Heart right ventricle (tissue), 16 donors: ENCODE data around the gene NAGPA. TPM values are rescaled to one million over a fixed set of nuclear protein-coding genes. Genes with fewer than 3 reads are reported as not detected.
A peak's percentile ranks its signal among the peaks of the same experiment; 100 is the strongest.

ENCODE experiments used
- ATAC-seq, 8 donors: fragments of 200-7000 bp; cut with Tn5 transposase; one replicate each; pipeline ENCODE4 v1.9.1; 2020; ENCODE audit warnings: mild to moderate bottlenecking in 8 of 8, moderate library complexity in 8 of 8, moderate number of reproducible peaks in 1 of 8
- DNase-seq, 2 donors: peaks; one replicate each; pipeline ENCODE4 v3.0.0-alpha.2; 2020
- H3K27ac ChIP-seq, 10 donors: fragments of 200-600 bp; sonication (generic) in 2 of 10; one replicate each; pipeline versions ENCODE4 v1.5.0 to v1.8.0; 2020 to 2022; ENCODE audit warnings: mild to moderate bottlenecking in 3 of 10
- H3K27me3 ChIP-seq, 7 donors: fragments of 200-600 bp; one replicate each; pipeline ENCODE4 v1.8.0; 2021 to 2022; ENCODE audit warnings: mild to moderate bottlenecking in 2 of 7
- H3K36me3 ChIP-seq, 9 donors: fragments of 200-600 bp; sonication (generic) in 1 of 9; one replicate each; pipeline versions ENCODE4 v1.5.0 to v1.8.0; 2020 to 2022; ENCODE audit warnings: mild to moderate bottlenecking in 2 of 9
- H3K4me1 ChIP-seq, 9 donors: fragments of 200-600 bp; sonication (generic) in 1 of 9; one replicate each; pipeline versions ENCODE4 v1.5.0 to v1.8.0; 2020 to 2022; ENCODE audit warnings: mild to moderate bottlenecking in 4 of 9
- H3K4me3 ChIP-seq, 10 donors: fragments of 200-600 bp; sonication (generic) in 2 of 10; one replicate each; pipeline versions ENCODE4 v1.5.0 to v1.8.0; 2020 to 2022; ENCODE audit warnings: mild to moderate bottlenecking in 7 of 10, moderate library complexity in 2 of 10
- H3K9me3 ChIP-seq, 11 donors: fragments of 200-600 bp in 10 of 11; sonication (generic) in 2 of 11; one replicate each; pipeline versions ENCODE4 v1.5.0 to v1.8.0; 2013 to 2022; ENCODE audit warnings: mild to moderate bottlenecking in 2 of 11, control low read depth in 1 of 11, moderate library complexity in 1 of 11
- WGBS, 2 donors: extraction: QIAGEN DNeasy Blood & Tissue Kit; methylation state at CpG; one replicate each; pipeline ENCODE4 v1.1.7; 2013; ENCODE audit warnings: inconsistent platforms in 1 of 2; 5-methylcytosine and 5-hydroxymethylcytosine counted together
- intact Hi-C, 10 donors: fragments of 100-400 bp; cut with DNase I; formaldehyde crosslinking; loops; one replicate each; pipeline versions ENCODE4 v1.11.1 to v1.14.2; 2022
- polyA plus RNA-seq, 2 donors: library from polyadenylated mRNA; stranded (reverse); fragments of 200-250 nt; gene quantifications; one replicate each; pipeline ENCODE4 v1.2.3, GENCODE V29; 2013
- total RNA-seq, 10 donors: library from RNA; stranded (reverse); fragmentation: NEBNext Ultra II Directional in 3 of 10; extraction: Animal tissue kit (Norgen Biotek cat#: 25700) in 3 of 10; gene quantifications; one replicate each; pipeline versions ENCODE4 v1.2.1 to v1.2.4, GENCODE V29; 2021 to 2023
- TF ChIP-seq, protein P1 (sequence below), 9 donors: fragments of 200-600 bp; sonication (generic) in 2 of 9; IDR thresholded peaks; one replicate each; pipeline versions ENCODE4 v1.5.0 to v1.8.0; 2021 to 2022; ENCODE audit warnings: antibody characterized with exemption in 9 of 9, mild to moderate bottlenecking in 5 of 9, moderate library complexity in 1 of 9
- donor health status: Arrhythmogenic right ventricular cardiomyopathy.
- donor health status: ischemic (EF 13 %, LVEDD 7.1; RV severe dilation, severe dysfunction).
- donor health status: healthy with polysubstance abuse.
- donor health status: DM: no; HTN: yes; CAD: no.
- donor health status: DM: no; HTN: no; CAD: no.
- donor health status: ischemic (EF 25% LVEDD 6.9; RV normal size, moderate dysfunction).
- donor health status: ischemic (EF 25% LVEDD 5.7; RV mildly dilated, moderate dysfunction).
- donor health status: healthy.
- donor health status: DM: yes; HTN: yes; CAD: no.
- donor health status: Ischemic cardiomyopathy.
- donor health status: ischemic (EF 35%, LVEDD 5.7; RV mildly dilated, moderate dysfunction).
- donor health status: nonischemic (EF 11% LVEDD 7.7; RV severe dilation, severe dysfunction).
- donor health status: DM: yes; HTN: yes; CAD: no.
- donor health status: PGD.
- donor health status: ischemic (EF 29% LVEDD 5.4; RV normal size, mild dysfunction).
- donor health status: nonischemic (EF 23%, LVEDD 6.1; RV moderate dilation, normal function).

The NAGPA gene
- total and polyA plus RNA-seq, 12 donors: 4.7 to 11.0 (median 6.7) TPM

DNA sequence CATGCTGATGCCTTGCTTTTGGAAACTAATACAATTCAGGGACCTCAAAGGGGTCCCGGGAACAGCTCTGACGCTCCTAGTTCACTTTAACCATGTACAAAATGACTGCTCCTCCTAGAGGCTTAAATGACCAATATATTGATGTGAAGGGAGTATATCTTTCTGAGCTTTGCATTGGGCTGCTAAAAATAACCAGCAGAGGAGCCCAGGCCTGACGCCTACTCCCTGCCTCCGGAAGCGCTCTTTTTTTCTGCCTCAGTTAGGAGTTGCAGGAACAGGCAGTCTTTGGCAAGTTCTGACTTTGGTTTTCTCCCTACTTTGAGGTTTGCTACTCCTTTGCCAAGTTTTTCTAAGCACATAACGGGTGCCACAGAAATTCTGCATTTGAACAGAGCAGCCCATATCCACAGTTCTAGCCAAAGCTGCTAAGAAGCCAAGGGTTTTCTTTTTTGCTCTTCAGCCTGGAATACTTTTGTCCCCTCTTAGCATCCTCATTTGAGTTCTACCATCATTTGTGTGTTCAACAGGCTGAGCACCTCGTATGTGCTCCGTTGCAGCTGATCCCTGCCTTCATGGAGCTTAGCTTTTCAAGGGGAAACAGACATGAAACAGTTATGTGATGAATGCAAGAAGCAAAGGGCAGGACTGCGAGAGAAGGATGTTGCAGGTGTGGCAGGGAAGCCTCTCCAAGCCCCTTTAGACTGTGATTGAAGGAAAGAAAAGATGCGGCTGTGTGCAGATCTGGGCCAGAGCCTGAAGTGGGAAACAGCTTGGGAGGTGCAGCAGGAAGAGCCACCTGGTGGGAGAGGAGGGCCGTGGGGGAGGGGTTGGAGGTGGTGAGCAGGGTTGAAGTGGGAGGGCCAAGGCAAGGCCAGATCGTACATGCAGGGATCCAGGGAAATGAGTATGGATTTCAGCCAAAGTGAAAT is 2.8 kb upstream of the NAGPA start:
- Histone ChIP-seq H3K4me1 (peaks cover 0 to 30% (median 22%) of the 10 kb centered on the region in 9 donors), H3K9me3 (no peaks in the 10 kb centered on the region), H3K4me3 (no peak overlapping the region), H3K27me3 (no peaks in the 10 kb centered on the region), H3K36me3 (no peaks in the 10 kb centered on the region), H3K27ac (peak overlapping the region in 2 of 10 donors; percentile 1 to 26)
- ATAC-seq: no peak
- TF ChIP-seq, protein P1, sequence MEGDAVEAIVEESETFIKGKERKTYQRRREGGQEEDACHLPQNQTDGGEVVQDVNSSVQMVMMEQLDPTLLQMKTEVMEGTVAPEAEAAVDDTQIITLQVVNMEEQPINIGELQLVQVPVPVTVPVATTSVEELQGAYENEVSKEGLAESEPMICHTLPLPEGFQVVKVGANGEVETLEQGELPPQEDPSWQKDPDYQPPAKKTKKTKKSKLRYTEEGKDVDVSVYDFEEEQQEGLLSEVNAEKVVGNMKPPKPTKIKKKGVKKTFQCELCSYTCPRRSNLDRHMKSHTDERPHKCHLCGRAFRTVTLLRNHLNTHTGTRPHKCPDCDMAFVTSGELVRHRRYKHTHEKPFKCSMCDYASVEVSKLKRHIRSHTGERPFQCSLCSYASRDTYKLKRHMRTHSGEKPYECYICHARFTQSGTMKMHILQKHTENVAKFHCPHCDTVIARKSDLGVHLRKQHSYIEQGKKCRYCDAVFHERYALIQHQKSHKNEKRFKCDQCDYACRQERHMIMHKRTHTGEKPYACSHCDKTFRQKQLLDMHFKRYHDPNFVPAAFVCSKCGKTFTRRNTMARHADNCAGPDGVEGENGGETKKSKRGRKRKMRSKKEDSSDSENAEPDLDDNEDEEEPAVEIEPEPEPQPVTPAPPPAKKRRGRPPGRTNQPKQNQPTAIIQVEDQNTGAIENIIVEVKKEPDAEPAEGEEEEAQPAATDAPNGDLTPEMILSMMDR (IDR thresholded peaks at IDR 0.05): no peak
- no peak for DNase-seq
- intact Hi-C loops: no loop called here
- WGBS, 2 donors: 43 to 45% methylated on average over 12 of the region's 12 CpGs

DNA sequence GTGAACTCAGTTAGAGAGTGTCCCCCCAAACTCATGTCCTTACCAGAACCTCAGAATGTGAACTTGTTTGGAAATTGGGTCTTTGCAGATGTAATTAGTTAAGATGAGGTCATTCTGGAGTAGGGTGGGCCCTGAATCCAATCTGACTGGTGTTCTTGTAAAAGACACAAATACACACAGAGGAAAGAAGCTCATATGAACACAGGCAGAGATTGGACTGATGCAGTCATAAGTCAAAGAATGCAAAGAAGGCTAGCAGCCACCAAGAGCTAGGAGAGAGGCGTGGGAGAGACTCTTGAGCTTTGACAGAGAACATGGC is 2.1 kb upstream of the NAGPA start:
- Histone ChIP-seq H3K4me1 (peaks cover 0 to 28% (median 22%) of the 10 kb centered on the region in 9 donors), H3K4me3 (no peak overlapping the region), H3K27me3 (no peaks in the 10 kb centered on the region), H3K9me3 (no peaks in the 10 kb centered on the region), H3K36me3 (peaks cover 0 to 4% (median 0%) of the 10 kb centered on the region in 9 donors), H3K27ac (peak overlapping the region in 1 of 10 donors; percentile 1)
- intact Hi-C loops: no loop called here
- 71 to 77% methylated on average over 1 of the region's 1 CpG for WGBS, 2 donors
- ATAC-seq: no peak
- TF ChIP-seq, protein P1 (IDR thresholded peaks at IDR 0.05): no peak
- no peak for DNase-seq

DNA sequence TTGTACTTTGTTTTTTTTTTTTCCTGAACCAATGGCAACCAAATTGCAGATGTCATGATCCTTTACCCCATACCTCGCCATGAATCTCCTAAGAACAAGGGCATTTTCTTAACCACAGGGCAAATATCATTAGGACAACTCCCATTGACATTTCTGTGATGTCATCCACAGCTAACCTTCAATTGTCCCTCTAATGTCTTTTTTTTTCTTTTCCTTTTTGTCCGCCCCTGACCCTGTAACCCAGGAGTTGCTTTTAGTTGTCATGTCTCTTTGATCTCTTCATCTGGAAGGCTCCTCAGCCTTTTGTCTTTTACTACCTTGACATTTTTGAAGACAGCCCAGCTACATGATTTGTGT is 410 bp upstream of the NAGPA start:
- H3K9me3 ChIP-seq: no peaks in the 10 kb centered on the region
- intact Hi-C loops: loop anchor here in 1 of 10 donors (5.0 kb wide), 1 partner anchor 38 kb away; the partner anchor contains the start of gene ALG1
- no peak for ATAC-seq

DNA sequence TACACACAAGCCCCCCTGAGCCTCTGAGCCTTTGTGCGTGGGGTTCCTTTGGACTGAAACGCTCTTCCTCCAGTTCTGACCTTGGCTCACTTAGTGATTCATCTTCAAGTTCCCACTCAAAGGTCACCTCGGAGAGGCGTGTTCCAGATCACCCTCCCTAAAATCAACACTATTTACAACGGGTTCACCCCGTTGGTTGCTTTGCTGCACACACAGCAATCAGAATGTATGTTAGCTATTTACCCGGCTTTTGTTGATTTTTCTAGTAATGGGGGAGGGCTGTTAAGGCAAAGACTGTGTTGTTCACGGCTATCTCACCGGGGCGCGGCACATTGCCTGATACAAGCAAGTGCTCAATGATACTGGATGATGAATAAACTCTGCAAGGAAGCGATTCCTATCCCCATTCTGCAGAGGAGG is 977 bp downstream of the NAGPA start:
- intact Hi-C loops: loop anchor here in 1 of 10 donors (5.0 kb wide), 1 partner anchor 40 kb away; the partner anchor contains the start of gene ALG1
- Histone ChIP-seq H3K27me3 (no peaks in the 10 kb centered on the region), H3K4me3 (peak overlapping the region; percentile 69 to 99 (median 82)), H3K9me3 (no peaks in the 10 kb centered on the region), H3K4me1 (peaks cover 0 to 28% (median 22%) of the 10 kb centered on the region in 9 donors), H3K36me3 (peaks cover 0 to 35% (median 0%) of the 10 kb centered on the region in 9 donors), H3K27ac (peak overlapping the region in 3 of 10 donors; percentile 39 to 87 (median 73))
- TF ChIP-seq, protein P1 (IDR thresholded peaks at IDR 0.05): no peak
- WGBS, 2 donors: 37 to 40% methylated on average over 12 of the region's 12 CpGs
- no peak for ATAC-seq
- DNase-seq: no peak

More for the DNA sequence above, 410 bp upstream of the NAGPA start:
- TF ChIP-seq, protein P1 (IDR thresholded peaks at IDR 0.05): no peak
- H3K27ac ChIP-seq: peak overlapping the region in 8 of 10 donors; percentile 21 to 87 (median 45)
- no peak for DNase-seq
- no peaks in the 10 kb centered on the region for H3K27me3 ChIP-seq
- H3K4me3 ChIP-seq: peak overlapping the region; percentile 69 to 99 (median 82)
- peaks cover 0 to 28% (median 22%) of the 10 kb centered on the region in 9 donors for H3K4me1 ChIP-seq
- WGBS, 2 donors: 14 to 17% methylated on average over 2 of the region's 2 CpGs
- peaks cover 0 to 21% (median 0%) of the 10 kb centered on the region in 9 donors for H3K36me3 ChIP-seq
